Measurements from ENCODE around the gene C2CD2. TPM values are rescaled to one million over a fixed set of nuclear protein-coding genes. Genes with fewer than 3 reads are reported as not detected.

The C2CD2 gene
- total and polyA plus RNA-seq, 2 of the 4 experiments (the other 2 are of a cell fraction) = 15.6 to 25.3 TPM

GRCh38 chr21:41871293-41872030 is 82.4 kb downstream of the C2CD2 start:
- no peak overlapping the region for H4K5ac ChIP-seq (ENCODE audit: low read depth, low read length)
- H3K4me1 ChIP-seq (ENCODE audit: control insufficient read depth, insufficient read depth, low read length) = no peaks in the 10 kb centered on the region
- no peak overlapping the region for H3K4ac ChIP-seq (ENCODE audit: low read depth, low read length)
- H2BK20ac ChIP-seq (ENCODE audit: low read depth, low read length) = no peak overlapping the region
- intact Hi-C loops (cut with micrococcal nuclease) (no loop called here), dilution Hi-C loops (cut with HindIII; ENCODE audit: low sequenced_read_pairs, unreplicated experiment) (no loop called here), in situ Hi-C loops (cut with MboI; ENCODE audit: low sequenced_read_pairs) (no loop called here)
- H2AFZ ChIP-seq (replicated peaks; ENCODE audit: low read length, poor library complexity) = no peak overlapping the region
- H3K27me3 ChIP-seq (ENCODE audit: control insufficient read depth, insufficient read depth, low read length) = no peaks in the 10 kb centered on the region
- ChIA-PET CTCF (no interaction called here), POLR2A (ENCODE audit: unreplicated experiment) (no interaction called here)
- no peaks in the 10 kb centered on the region for H4K20me1 ChIP-seq (ENCODE audit: insufficient read depth, low read length)
- H2BK120ac ChIP-seq (ENCODE audit: low read depth, low read length) = no peak overlapping the region
- no peak overlapping the region for H2BK15ac ChIP-seq (ENCODE audit: low read depth, low read length)
- peak overlapping the region; percentile 65 for H2AK9ac ChIP-seq (replicated peaks; ENCODE audit: low read depth, low read length, poor library complexity)
- ATAC-seq (ENCODE audit: low read depth) (no peak), DNase-seq (no peak)
- TF ChIP-seq NFE2L2 (IDR thresholded peaks at IDR 0.05; ENCODE audit: low read depth, low read length) (no peak), RAD21 (IDR thresholded peaks at IDR 0.05; ENCODE audit: low read length) (no peak), MAFK (IDR thresholded peaks at IDR 0.05; ENCODE audit: low read depth, low read length) (no peak), SMC3 (IDR thresholded peaks at IDR 0.05; ENCODE audit: low read depth, low read length) (no peak), RCOR1 (IDR thresholded peaks at IDR 0.05; ENCODE audit: insufficient replicate concordance, low read length) (no peak), RFX5 (IDR thresholded peaks at IDR 0.05; ENCODE audit: low read depth, low read length) (no peak), MXI1 (IDR thresholded peaks at IDR 0.05; ENCODE audit: borderline replicate concordance, low read depth, low read length) (no peak)
- H2BK5ac ChIP-seq (ENCODE audit: low read depth, low read length, poor library complexity, severe bottlenecking) = no peak overlapping the region
- H3K36me3 ChIP-seq (ENCODE audit: control insufficient read depth, insufficient read depth, low read length) = 0 out of 2 replicates have a peak, but pooled peaks cover 1% of the 10 kb centered on the region
- no peak overlapping the region for H3K18ac ChIP-seq (ENCODE audit: low read depth, low read length)
- H3K27ac ChIP-seq (ENCODE audit: insufficient read depth, low read length) = no peak overlapping the region
- BruUV-seq (replicated peaks) = no TSS peak
- no peak overlapping the region for H3K14ac ChIP-seq (replicated peaks; ENCODE audit: low read depth, low read length)
- no peak overlapping the region for H3K9ac ChIP-seq (ENCODE audit: low read depth, low read length)
- H3K9me1 ChIP-seq (ENCODE audit: insufficient read depth, low read length) = peaks cover 8% of the 10 kb centered on the region; the same call in 1 of the 2 replicates
- no peak overlapping the region for H4K91ac ChIP-seq (ENCODE audit: insufficient read depth, low read depth, low read length)
- 76% methylated on average over 5 of the region's 15 CpGs; no CpG with 5 or more reads in 1 of the 2 experiments for WGBS, 2 experiments (ENCODE audit: extremely low coverage in 2 of 2, insufficient read length in 1 of 2)
- H4K8ac ChIP-seq (ENCODE audit: low read depth in 2 of 2, low read length in 2 of 2) = no peak overlapping the region
- H3K9me3 ChIP-seq (ENCODE audit: control insufficient read depth, insufficient read depth, low read length) = no peaks in the 10 kb centered on the region
- H3K56ac ChIP-seq (ENCODE audit: extremely low read depth, insufficient read depth, low read length) = no peak overlapping the region
- no peak overlapping the region for H3K4me3 ChIP-seq (ENCODE audit: insufficient read depth, low read depth, low read length)
- peaks cover 13 to 39% of the 10 kb centered on the region in 2 experiments for H3K79me1 ChIP-seq (ENCODE audit: low read depth in 1 of 2, low read length in 2 of 2)
- no peak overlapping the region for H3K4me2 ChIP-seq (ENCODE audit: low read depth, low read length)
- no peak overlapping the region for H3K23ac ChIP-seq (ENCODE audit: low read depth, low read length)
- no peak overlapping the region for H2AK5ac ChIP-seq (ENCODE audit: low read depth, low read length)
